Stimulated activated naive CD4-positive, alpha-beta T cell treated with Interleukin-2 at 50 U/mL for 16 hours (primary cell): ENCODE measurements around the gene CNTD1.

Source experiments
- DNase-seq: peaks from one replicate; lab custom pipeline; 2025; lab: John Stamatoyannopoulos, UW

CNTD1 gene

DNA sequence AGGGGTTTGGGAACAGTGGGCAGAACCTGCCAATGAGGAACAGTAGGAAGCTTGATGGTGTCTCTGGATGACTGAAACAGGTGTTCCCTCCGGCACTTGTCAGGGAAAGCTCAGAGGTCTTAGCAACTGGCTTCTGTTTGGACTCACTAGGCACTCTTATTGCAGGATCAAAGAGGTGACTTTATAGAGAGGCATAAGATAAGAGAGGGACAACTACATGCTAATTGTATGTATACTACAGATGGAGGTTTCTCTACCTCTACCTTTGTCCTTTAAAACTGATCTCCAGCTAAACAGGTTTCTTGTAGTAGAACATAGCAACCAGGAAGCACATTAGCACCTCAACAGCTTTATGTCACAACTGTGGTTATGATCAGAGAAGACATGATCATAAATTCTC lies 7.6 kb downstream of the CNTD1 start:
- no peak for DNase-seq

DNA sequence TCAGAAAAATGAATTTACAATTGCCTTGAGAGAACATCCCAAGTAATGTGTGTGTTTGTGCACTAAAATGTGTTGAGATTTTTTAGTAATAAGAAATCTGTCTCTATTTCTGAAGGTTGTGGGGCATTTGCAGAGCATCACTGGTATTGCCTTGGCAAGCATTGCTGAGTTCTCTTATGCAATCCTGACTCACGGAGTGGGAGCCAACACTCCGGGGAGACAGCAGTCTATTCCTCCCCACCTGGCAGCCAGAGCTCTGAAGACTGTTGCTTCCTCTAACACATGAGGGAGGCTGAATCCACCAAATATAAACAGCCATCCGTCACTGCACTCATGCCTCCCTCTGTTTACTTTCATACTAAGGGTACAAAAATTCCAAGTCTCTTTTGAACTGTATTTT lies 10.6 kb downstream of the CNTD1 start:
- DNase-seq, result no peak

DNA sequence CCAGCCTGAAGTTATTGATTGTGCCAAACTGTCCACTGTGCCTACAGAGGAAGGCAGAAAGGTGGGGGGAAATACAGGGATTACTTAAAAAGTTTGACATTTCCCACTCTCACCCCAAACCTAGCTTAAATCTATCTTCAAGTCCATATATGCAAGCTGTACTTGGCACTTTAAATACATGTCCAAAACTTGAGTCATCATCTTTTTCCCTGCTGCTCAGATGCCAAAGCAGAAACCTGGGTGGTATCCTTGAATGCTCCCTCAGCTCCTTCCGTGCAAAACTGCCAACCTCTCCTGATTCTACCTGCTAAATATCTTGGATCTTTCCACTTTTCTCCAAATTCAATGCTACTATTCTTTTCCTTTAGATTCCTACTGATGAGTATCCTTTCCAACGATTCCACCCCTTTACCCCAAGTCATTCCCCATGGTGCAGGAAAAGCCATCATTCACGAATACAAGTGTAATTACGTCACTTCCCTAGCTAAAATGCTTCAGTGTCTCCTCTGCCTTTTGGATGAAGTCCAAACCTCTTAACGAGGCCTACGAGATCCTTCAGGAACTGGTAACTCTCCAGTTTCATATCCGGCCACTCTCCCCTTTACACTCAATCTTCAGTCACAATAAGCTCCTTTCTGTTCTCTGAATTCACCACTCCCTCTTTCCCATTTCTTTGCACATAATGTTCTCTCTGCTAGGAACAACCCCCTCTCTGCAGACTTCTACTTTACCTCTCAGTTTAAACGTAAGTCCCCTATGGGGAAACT lies 16.2 kb downstream of the CNTD1 start:
- no peak for DNase-seq

DNA sequence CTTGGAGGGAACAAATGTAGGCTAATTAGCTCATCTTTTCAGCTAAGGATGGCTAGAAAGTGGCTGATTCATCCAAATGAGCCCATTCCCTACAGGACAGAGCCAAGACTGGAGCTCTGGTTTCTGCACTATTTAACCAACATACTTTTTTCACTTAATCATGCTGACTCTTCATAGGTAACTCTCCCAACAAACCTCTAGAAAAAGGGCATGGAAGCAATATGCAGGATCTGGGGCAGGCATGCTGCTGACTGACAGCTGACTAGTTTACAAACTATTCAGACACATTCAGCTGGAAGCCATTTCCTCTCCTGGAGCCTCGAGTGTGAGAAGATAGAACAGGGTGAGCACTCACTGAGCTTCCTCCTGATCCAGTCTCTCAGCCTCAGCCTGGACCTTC lies 19.2 kb downstream of the CNTD1 start:
- no peak for DNase-seq

DNA sequence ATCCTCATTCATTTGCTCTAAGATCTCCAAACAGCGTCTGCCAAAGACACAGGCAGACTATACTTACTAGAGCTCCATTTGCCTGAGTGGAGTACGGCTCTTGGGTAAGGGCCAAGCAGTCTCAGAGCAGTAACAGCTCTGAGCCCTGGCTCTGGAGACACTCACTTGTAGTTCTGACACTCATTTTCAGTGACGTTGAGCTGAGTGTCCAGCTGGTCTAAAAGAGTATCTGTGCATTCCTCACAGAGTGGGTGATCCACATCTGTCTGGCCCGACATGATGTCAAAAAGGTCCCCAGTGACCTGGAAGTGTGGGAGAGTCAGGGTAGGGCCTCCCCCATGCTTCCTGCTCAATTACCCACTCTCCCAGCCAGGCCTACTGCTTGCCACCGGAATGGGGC lies 19.7 kb downstream of the CNTD1 start:
- no peak for DNase-seq

DNA sequence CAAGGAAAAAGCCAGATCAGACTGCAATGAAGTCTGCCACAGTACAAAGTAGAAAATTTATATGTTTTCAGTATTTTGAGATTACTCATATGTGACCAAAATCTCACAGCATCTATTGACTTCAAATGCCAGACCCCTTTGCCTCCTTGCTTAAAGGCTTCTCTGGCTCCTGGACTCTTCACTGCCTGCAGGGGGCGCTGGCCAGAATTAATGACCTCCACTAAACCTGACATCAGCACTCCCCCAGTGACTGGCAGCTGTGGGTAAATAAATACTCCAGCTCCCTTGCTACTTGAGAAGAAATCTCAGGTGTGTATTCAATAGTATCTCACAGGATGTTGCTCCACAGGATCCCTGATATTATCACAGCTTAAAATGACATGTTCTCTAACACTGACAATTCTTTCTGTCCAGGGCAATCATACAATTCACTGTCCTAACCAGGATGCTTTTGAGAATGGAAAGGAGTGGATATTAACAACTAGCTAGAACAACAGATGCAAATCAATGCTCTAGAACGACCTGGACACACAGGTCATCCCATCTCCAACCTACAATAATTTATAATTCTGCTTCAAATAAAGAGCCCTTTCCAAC lies 21.4 kb downstream of the CNTD1 start:
- DNase-seq, result peak; percentile 61

DNA sequence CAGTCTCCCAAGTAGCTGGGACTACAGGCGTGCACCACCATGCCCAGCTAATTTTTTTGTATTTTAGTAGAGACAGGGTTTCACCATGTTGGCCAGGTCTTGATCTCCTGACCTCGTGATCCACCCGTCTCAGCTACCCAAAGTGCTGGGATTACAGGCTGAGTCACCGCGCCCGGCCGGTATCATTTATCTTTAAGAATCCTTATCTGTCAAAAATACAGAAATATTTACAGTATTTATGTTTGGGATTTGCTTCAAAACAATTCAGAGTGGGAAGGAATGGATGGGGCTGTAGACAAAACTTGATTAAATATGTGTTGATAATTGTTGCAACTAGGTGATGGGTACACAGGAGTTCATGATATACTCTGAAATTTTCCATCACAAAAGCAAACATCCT lies 22.5 kb downstream of the CNTD1 start:
- no peak for DNase-seq

DNA sequence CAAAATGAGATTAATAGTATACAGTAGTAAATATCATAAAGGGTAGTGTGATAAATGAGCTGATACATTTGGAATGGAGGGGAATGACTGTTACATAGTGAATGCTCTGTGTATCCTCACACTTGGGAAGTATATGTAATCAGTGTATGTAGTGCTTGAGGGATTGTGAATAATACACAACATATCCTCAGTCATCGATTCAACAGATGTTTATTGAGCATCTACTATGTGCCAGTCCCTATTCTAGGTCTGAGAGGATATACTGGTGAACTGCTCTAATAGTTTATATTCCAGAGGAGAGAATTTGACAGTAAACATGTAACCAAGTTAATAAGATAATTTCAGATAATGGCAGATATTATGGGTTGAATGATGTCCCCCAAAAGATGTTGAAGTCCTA lies 28.8 kb downstream of the CNTD1 start:
- DNase-seq, result no peak

DNA sequence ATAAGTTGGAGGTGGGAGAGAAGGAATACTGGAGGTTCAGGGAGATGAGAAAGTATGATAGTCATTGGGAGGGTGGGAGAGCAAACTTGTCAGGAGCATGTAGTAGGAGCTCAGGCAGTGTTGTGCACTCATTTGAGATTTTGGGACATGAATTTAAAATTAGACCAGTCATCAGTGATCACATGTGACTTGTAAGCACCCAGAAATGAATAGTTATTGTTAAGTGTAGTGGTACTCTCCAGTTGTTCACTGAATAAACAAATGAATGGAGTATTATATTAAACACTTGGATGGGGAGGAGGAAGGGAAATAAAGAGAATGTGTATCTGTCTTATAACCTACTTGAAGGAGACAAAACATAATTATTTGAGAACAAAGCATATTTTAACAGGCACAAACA lies 32.3 kb downstream of the CNTD1 start:
- DNase-seq, result no peak

DNA sequence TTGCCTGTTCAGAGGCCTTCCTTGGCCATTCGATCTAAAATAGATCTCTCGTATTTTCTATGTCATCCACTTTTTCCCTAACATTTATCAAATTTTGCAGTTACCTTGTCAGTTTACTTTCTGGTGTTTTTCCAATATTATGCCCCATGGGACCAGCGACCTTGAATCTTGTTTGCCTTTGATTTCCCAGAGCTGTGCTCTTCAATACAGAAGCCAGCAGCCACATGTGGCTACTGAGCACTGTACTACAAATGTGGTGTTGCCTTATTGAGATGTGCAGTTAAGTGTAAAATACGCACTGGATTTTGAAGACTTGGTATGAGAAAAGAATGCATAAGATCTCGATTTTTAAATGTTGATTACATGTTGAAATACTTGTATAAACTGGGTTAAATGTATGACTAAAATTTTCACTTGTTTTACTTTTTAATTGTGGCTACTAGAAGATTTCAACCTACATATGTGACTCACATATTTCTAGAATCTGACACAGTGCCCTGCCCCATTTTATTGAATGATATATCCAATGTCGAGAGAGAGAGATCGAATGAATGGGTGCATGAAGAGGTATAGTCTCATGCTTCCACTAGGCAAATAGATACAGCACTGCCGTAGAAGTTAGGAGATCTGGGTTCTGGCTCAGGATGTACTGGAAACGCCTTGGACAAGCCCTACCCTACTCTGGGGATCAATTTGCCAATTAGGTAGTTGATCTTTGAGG lies 33.7 kb downstream of the CNTD1 start:
- no peak for DNase-seq

DNA sequence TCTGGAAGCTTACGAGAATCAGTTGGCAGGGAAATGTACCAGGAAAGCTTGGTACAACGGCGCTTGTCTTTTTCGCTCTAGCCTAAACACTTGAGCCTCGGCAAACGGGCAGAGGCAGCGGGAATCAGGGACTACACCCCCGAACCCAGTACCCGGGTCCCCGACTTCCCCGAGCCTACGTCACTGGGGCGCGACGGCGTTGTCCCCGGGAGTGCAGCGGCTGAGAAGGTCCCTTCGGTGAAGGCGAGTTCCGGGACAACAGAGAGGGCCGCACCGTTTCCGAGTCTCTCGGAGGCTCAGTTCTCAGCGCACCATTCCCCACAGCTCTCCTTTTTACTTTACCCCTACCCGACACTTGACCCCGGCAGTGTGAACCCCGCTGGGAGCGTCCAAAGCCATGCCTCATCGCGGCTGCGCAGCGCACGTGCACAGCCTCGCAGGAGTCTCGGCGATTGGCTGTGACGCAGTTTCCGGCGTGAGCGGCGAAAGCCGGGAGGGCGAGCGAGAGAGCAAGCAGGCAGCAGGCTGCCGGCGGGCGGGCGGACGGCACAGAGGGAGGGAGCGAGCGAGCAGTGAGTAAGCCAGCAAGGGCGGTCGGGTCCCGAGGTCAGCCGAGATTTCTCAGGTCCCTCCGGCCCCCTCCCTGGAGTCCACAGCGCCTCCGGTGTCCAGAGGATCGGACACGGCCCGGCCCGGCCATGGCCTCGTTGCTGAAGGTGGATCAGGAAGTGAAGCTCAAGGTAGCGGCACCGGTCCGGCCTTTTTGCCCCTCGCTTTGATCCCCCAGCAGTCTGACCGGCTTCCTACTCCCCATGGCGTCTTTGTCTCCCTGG lies 34.5 kb downstream of the CNTD1 start, which contains the start of gene PSME3:
PSME3 (plus strand) TSS at position 464 of the 833 bp plus-strand sequence; CDS start at position 699, 235 bp downstream.
- peak; percentile 91 for DNase-seq

DNA sequence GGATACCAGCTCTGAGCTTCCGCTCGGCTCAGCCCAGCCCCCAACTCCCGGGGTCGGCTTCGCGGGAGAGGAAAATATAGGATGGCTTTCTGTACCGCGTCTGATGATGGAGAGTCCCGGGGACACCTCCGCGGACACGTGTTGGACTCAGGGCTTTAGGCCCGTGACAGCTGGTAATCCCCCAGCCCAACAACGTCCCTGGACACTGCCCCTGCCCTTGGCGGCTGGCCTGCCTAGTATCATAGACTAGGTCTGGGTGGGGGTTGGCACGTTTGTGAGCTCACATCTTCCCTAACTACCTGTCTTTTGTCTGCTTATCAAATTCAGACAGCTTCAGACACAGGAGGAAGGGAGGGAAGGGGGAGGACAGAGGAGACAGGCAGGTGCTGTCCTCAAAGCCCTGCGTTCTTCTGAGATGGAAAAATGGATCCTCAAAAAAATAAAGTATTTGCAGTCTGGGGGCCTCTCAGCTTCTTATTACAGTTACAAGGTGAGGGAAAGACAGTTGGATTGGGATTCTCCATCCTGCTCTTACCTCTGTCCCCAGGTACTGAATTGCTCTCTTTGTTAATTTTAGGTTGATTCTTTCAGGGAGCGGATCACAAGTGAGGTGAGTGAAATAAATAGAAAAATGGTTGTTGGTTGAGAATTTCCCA lies 35.2 kb downstream of the CNTD1 start:
- DNase-seq, result no peak

DNA sequence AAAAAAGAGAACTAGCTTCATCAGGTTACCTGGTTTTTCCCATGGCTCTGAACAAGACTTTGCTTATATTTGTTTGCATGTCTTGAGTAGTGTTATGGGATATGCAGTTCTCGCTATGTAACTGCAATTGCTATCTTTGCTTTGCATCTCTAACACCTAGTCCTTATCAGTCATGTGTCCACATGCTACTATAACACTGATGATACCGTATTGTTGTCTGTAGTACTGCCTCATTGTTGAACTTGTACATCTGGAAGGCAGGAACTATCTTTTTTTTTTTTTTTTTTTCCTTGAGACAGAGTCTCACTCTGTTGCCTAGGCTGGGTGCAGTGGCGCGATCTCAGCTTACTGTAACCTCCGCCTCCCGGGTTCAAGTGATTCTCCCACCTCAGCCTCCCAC lies 37.1 kb downstream of the CNTD1 start:
- no peak for DNase-seq

DNA sequence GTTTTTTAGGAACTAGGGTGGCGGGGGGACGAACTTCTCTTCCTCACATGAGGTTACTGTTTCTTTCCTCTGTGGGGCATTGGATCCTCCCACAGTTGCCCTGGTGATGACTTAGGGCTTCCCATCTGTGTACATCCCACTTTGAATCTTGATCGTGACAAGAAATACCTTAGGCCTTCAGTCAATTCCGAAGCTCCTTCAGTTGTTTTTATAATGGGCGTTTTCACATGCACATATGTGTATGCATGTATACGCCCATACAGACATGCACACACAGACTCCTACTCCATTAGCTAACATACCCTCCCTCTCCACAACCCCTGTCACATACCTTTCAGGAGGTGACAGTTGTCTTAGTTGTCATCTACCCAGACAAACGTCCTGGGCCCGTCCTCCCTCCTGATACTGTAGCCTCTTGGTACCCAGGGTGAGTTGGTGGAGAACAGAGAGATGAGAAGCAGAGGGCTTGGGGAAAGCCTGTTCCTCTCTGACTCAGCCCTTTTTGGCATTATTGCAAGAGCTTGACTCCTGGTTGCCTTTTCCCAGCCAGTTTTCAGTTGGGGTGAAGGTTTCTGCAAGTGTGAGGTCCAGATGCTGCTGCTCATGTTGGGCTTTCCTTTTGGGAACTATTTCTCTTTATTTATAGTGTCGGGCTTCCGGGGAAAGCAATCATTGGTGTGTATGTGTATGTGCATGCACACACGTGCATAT lies 43.5 kb downstream of the CNTD1 start:
- DNase-seq, result no peak

DNA sequence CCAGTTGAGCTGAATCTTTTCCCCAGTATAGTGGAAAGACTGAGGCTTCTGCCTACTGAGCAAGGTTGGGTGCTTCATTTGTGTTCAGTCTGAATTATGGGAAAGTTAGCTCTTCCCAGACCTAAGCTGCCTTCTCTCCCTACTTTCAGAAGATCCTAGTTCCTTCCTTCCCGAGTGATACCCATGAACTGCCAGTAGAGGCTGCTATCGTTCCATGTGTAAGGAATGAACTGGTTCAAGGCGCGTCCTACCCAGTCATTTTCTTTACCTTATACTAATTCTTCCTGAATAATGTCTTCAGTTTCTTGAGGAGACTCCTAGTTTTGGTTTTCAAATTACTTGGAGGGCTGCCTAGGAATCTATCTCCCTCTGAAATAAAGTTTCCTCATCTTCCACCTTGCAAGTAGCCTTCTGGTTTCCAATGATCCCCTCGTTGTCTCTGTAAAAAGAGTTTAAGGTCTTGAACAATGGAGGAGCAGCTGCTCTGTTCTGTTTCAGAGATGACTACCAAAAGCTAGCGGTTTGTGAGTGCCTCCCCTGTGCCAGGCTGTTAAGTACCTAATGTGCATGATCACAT lies 44.8 kb downstream of the CNTD1 start:
- DNase-seq, result no peak

DNA sequence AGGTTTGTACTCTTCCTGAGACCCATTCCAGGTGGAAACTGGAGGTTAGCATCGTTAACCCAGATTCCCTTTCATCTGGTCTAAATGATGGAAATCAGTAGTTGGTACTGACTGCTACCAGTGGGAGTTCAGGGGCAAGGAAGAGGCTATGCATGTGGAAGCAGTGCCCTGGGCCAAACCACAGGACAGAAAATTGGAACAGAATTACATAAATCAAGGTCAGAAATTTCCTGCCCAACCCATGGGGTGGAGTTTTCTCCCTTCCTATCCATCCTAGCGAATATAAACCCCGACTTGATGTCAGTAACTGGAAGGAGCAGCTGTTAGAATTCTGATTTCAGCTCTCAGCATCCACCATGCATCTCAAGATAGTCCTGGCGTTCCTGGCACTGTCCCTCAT lies 45.6 kb downstream of the CNTD1 start, which contains the start of gene AOC2:
AOC2 (plus strand) TSS at position 310 of the 400 bp plus-strand sequence; CDS start at position 357, 47 bp downstream.
- DNase-seq, result no peak

DNA sequence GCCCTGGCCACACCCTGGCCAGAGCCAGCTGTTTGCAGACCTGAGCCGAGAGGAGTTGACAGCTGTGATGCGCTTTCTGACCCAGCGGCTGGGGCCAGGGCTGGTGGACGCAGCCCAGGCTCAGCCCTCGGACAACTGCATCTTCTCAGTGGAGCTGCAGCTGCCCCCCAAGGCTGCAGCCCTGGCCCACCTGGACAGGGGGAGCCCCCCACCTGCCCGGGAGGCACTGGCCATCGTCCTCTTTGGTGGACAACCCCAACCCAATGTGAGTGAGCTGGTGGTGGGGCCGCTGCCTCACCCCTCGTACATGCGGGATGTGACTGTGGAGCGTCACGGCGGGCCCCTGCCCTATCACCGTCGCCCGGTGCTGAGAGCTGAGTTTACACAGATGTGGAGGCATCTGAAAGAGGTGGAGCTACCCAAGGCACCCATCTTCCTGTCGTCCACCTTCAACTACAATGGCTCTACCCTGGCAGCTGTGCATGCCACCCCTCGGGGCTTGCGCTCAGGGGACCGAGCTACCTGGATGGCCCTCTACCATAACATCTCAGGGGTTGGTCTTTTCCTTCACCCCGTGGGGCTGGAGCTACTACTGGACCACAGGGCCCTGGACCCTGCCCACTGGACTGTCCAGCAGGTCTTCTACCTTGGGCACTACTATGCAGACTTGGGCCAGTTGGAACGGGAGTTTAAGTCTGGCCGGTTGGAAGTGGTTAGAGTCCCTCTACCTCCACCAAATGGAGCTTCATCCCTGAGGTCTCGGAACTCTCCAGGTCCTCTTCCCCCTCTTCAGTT lies 46.3 kb downstream of the CNTD1 start:
- no peak for DNase-seq

DNA sequence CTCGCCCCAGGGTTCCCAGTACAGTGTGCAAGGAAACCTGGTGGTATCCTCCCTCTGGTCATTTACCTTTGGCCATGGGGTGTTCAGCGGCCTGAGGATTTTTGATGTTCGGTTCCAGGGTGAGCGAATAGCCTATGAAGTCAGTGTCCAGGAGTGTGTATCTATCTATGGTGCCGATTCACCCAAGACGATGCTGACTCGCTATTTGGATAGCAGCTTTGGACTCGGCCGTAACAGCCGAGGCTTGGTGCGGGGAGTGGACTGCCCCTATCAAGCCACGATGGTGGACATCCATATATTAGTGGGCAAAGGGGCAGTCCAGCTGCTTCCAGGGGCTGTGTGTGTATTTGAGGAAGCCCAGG lies 46.9 kb downstream of the CNTD1 start:
- no peak for DNase-seq

DNA sequence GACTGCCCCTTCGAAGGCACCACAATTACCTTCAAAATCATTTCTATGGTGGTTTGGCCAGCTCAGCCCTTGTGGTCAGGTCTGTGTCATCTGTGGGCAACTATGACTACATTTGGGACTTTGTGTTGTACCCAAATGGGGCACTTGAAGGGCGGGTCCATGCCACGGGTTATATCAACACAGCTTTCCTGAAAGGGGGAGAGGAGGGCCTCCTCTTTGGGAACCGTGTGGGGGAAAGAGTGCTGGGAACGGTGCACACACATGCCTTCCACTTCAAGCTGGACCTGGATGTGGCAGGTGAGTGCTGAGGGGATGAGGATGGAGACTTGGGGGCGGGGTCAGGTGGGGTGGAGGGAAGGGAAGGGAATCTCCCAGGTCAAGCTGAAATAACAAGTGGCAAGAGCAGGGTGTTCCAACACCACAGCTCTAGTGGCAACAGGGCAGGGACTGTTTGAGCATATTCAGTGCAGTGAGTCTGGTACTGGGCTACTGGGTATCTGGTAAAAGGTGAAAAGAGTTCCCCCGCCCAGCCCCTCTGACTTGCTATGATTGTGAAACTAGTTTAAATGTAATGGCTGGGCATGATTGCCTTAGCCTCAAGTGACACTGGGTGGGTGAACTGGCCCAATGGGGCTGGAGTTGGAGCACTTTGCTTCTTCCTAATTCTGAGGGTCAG lies 47.4 kb downstream of the CNTD1 start:
- peak; percentile 48 for DNase-seq
